ENCODE data around the gene LGALS8. TPM values are rescaled to one million over a fixed set of nuclear protein-coding genes. Genes with fewer than 3 reads are reported as not detected.
"Not testable (repeated sequence)": the region's sequence is repeated elsewhere in the genome, so short reads cannot be mapped to it uniquely, and the experiment has no call there.

LGALS8 gene
- polyA plus RNA-seq, 1 donor (not counting 4 experiments of a cell fraction or from before 2014, with no cell fraction given): 75.2 TPM

DNA sequence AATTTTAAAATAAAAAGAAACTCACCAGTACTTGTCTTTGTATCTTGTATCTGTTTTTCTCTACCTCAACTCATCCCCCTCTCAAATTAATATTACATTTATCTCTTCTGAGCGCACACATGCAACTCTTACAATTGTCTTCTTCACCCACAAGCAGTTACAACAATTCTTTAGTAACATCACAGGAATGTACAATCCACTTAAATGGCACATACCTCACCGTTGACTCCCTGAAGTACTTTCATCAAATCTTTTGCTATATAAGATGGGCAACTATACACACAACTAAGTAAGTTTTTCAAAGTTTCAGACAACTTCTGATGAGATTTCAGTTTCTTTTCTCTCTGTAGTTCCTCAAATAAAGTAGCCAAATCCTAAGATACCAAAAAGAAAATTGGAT, 52.2 kb downstream of the LGALS8 start:
- Histone ChIP-seq H4K20me1 (ENCODE audit: control insufficient read depth, extremely low read depth, insufficient read depth, low read length) (no peaks in the 10 kb centered on the region), H3K9ac (ENCODE audit: control insufficient read depth, extremely low read depth, insufficient read depth, low read length) (no peak overlapping the region), H3K36me3 (ENCODE audit: control insufficient read depth in 2 of 2, extremely low read depth in 1 of 2, insufficient read depth in 2 of 2, low read length in 2 of 2) (peaks cover 15 to 19% of the 10 kb centered on the region in 2 experiments), H3K27me3 (ENCODE audit: control insufficient read depth, extremely low read depth, insufficient read depth, low read length) (no peaks in the 10 kb centered on the region), H3K9me1 (ENCODE audit: control insufficient read depth, extremely low read depth, insufficient read depth, low read length) (no peaks in the 10 kb centered on the region), H3K79me2 (ENCODE audit: control insufficient read depth, insufficient read depth, low read length) (no peaks in the 10 kb centered on the region), H3K9me3 (ENCODE audit: control insufficient read depth, low read depth, low read length) (no peaks in the 10 kb centered on the region), H3K27ac (ENCODE audit: control insufficient read depth, insufficient read depth, low read length) (no peak overlapping the region), H3K4me1 (ENCODE audit: control insufficient read depth, extremely low read depth, insufficient read depth, low read length) (no peaks in the 10 kb centered on the region), H3K4me2 (ENCODE audit: control insufficient read depth, extremely low read depth, insufficient read depth, low read depth, low read length) (no peak overlapping the region), H2AFZ (ENCODE audit: control insufficient read depth, low read length) (no peak overlapping the region), H3K4me3 (ENCODE audit: control insufficient read depth in 2 of 3, extremely low read depth in 1 of 3, insufficient read depth in 2 of 3, low read depth in 1 of 3, low read length in 3 of 3) (no peak overlapping the region)
- TF ChIP-seq, protein P1, sequence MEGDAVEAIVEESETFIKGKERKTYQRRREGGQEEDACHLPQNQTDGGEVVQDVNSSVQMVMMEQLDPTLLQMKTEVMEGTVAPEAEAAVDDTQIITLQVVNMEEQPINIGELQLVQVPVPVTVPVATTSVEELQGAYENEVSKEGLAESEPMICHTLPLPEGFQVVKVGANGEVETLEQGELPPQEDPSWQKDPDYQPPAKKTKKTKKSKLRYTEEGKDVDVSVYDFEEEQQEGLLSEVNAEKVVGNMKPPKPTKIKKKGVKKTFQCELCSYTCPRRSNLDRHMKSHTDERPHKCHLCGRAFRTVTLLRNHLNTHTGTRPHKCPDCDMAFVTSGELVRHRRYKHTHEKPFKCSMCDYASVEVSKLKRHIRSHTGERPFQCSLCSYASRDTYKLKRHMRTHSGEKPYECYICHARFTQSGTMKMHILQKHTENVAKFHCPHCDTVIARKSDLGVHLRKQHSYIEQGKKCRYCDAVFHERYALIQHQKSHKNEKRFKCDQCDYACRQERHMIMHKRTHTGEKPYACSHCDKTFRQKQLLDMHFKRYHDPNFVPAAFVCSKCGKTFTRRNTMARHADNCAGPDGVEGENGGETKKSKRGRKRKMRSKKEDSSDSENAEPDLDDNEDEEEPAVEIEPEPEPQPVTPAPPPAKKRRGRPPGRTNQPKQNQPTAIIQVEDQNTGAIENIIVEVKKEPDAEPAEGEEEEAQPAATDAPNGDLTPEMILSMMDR (optimal IDR thresholded peaks at IDR 0.05 in 1 of 3, IDR thresholded peaks at IDR 0.05 in 1 of 3, conservative IDR thresholded peaks at IDR 0.05 in 1 of 3; ENCODE audit: extremely low read depth in 1 of 3, insufficient read depth in 2 of 3, low read length in 3 of 3): no peak
- TF ChIP-seq EZH2 (IDR thresholded peaks at IDR 0.05; ENCODE audit: low read length): no peak
- DNase-seq (ENCODE audit: low read depth, low spot score) (no peak), FAIRE-seq (no peak)
- dilution Hi-C loops (cut with MboI; ENCODE audit: extremely low pct_ligation_motif_present, low sequenced_read_pairs): no loop called here

DNA sequence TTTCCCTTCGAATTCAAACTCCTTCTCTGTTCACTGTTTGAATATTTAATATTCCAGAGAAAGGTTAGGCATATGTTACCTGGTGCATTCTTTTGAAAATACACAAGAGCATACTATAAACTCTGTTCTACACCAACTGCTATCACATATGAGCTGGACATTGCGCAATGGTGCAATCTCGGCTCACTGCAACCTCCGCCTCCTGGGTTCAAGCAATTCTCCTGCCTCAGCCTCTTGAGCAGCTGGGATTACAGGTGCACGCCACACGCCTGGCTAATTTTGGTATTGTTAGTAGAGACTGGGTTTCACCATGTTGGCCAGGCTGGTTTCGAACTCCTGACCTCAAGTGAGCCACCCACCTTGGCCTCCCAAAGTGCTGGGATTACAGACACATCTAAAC, 53.3 kb downstream of the LGALS8 start:
- H3K36me3 ChIP-seq (ENCODE audit: control insufficient read depth in 2 of 2, extremely low read depth in 1 of 2, insufficient read depth in 2 of 2, low read length in 2 of 2): peaks cover 16 to 17% of the 10 kb centered on the region in 2 experiments
- FAIRE-seq; H3K4me2 ChIP-seq (ENCODE audit: control insufficient read depth, extremely low read depth, insufficient read depth, low read depth, low read length); H3K27me3 ChIP-seq (ENCODE audit: control insufficient read depth, extremely low read depth, insufficient read depth, low read length); H2AFZ ChIP-seq (ENCODE audit: control insufficient read depth, low read length); H3K9ac ChIP-seq (ENCODE audit: control insufficient read depth, extremely low read depth, insufficient read depth, low read length); H3K9me3 ChIP-seq (ENCODE audit: control insufficient read depth, low read depth, low read length); dilution Hi-C loops (cut with MboI; ENCODE audit: extremely low pct_ligation_motif_present, low sequenced_read_pairs); H3K79me2 ChIP-seq (ENCODE audit: control insufficient read depth, insufficient read depth, low read length); H3K9me1 ChIP-seq (ENCODE audit: control insufficient read depth, extremely low read depth, insufficient read depth, low read length); H4K20me1 ChIP-seq (ENCODE audit: control insufficient read depth, extremely low read depth, insufficient read depth, low read length); H3K27ac ChIP-seq (ENCODE audit: control insufficient read depth, insufficient read depth, low read length); DNase-seq (ENCODE audit: low read depth, low spot score); H3K4me1 ChIP-seq (ENCODE audit: control insufficient read depth, extremely low read depth, insufficient read depth, low read length); H3K4me3 ChIP-seq (ENCODE audit: control insufficient read depth in 2 of 3, extremely low read depth in 1 of 3, insufficient read depth in 2 of 3, low read depth in 1 of 3, low read length in 3 of 3): not testable (repeated sequence)

DNA sequence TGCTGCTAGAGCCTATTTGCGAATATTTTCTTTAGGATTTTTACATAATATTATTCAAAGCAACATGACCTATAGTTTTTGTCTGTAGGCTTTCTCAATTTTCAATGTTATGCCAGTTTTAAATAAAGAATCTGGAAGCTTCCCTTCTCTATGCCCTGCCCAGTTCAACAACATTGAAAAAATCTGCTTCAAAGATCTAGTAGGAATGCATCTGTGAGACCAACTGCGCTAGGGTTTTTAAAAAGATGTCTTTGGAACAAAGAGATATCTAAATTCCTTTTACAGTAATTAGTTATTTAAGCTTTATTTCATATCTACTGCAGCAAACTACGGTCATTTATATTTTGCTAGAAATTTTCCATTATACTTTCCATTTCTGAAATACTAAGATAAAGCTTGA, 54.9 kb downstream of the LGALS8 start:
- no peak for TF ChIP-seq EZH2 (IDR thresholded peaks at IDR 0.05; ENCODE audit: low read length)
- TF ChIP-seq, protein P1 (optimal IDR thresholded peaks at IDR 0.05 in 1 of 3, IDR thresholded peaks at IDR 0.05 in 1 of 3, conservative IDR thresholded peaks at IDR 0.05 in 1 of 3; ENCODE audit: extremely low read depth in 1 of 3, insufficient read depth in 2 of 3, low read length in 3 of 3): no peak
- no peaks in the 10 kb centered on the region for H3K79me2 ChIP-seq (ENCODE audit: control insufficient read depth, insufficient read depth, low read length)
- H3K4me1 ChIP-seq (ENCODE audit: control insufficient read depth, extremely low read depth, insufficient read depth, low read length): no peaks in the 10 kb centered on the region
- FAIRE-seq (no peak), DNase-seq (ENCODE audit: low read depth, low spot score) (no peak)
- H3K27me3 ChIP-seq (ENCODE audit: control insufficient read depth, extremely low read depth, insufficient read depth, low read length): no peaks in the 10 kb centered on the region
- H3K27ac ChIP-seq (ENCODE audit: control insufficient read depth, insufficient read depth, low read length): no peak overlapping the region
- no peak overlapping the region for H3K4me2 ChIP-seq (ENCODE audit: control insufficient read depth, extremely low read depth, insufficient read depth, low read depth, low read length)
- no peak overlapping the region for H3K9ac ChIP-seq (ENCODE audit: control insufficient read depth, extremely low read depth, insufficient read depth, low read length)
- peaks cover 11 to 18% of the 10 kb centered on the region in 2 experiments for H3K36me3 ChIP-seq (ENCODE audit: control insufficient read depth in 2 of 2, extremely low read depth in 1 of 2, insufficient read depth in 2 of 2, low read length in 2 of 2)
- no peaks in the 10 kb centered on the region for H4K20me1 ChIP-seq (ENCODE audit: control insufficient read depth, extremely low read depth, insufficient read depth, low read length)
- H3K9me3 ChIP-seq (ENCODE audit: control insufficient read depth, low read depth, low read length): no peaks in the 10 kb centered on the region
- dilution Hi-C loops (cut with MboI; ENCODE audit: extremely low pct_ligation_motif_present, low sequenced_read_pairs): no loop called here
- no peaks in the 10 kb centered on the region for H3K9me1 ChIP-seq (ENCODE audit: control insufficient read depth, extremely low read depth, insufficient read depth, low read length)
- H2AFZ ChIP-seq (ENCODE audit: control insufficient read depth, low read length): no peak overlapping the region
- no peak overlapping the region for H3K4me3 ChIP-seq (ENCODE audit: control insufficient read depth in 2 of 3, extremely low read depth in 1 of 3, insufficient read depth in 2 of 3, low read depth in 1 of 3, low read length in 3 of 3)

DNA sequence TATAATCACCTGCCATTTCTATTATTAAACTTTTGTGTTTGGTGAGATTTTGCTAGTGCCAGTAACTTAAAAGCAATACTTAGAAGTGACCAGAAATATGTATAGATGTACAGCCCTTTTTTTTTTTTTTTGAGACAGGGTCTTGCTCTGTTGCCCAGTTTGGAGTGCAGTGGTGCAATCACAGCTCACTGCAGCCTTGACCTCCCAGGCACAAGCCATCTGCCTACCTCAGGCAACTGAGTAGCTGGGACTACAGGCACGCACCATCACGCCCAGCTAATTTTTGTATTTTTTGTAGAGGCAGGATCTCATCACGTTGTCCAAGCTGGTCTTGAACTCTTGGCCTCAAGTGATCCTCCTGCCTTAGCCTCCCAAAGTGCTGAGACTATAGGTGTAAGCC, 56.6 kb downstream of the LGALS8 start:
- H3K4me2 ChIP-seq (ENCODE audit: control insufficient read depth, extremely low read depth, insufficient read depth, low read depth, low read length); H3K4me3 ChIP-seq (ENCODE audit: control insufficient read depth in 2 of 3, extremely low read depth in 1 of 3, insufficient read depth in 2 of 3, low read depth in 1 of 3, low read length in 3 of 3); dilution Hi-C loops (cut with MboI; ENCODE audit: extremely low pct_ligation_motif_present, low sequenced_read_pairs); H3K9me1 ChIP-seq (ENCODE audit: control insufficient read depth, extremely low read depth, insufficient read depth, low read length); H3K9me3 ChIP-seq (ENCODE audit: control insufficient read depth, low read depth, low read length); H3K9ac ChIP-seq (ENCODE audit: control insufficient read depth, extremely low read depth, insufficient read depth, low read length); H4K20me1 ChIP-seq (ENCODE audit: control insufficient read depth, extremely low read depth, insufficient read depth, low read length); H3K4me1 ChIP-seq (ENCODE audit: control insufficient read depth, extremely low read depth, insufficient read depth, low read length); FAIRE-seq; H3K79me2 ChIP-seq (ENCODE audit: control insufficient read depth, insufficient read depth, low read length); DNase-seq (ENCODE audit: low read depth, low spot score); H2AFZ ChIP-seq (ENCODE audit: control insufficient read depth, low read length); H3K27me3 ChIP-seq (ENCODE audit: control insufficient read depth, extremely low read depth, insufficient read depth, low read length); H3K27ac ChIP-seq (ENCODE audit: control insufficient read depth, insufficient read depth, low read length): not testable (repeated sequence)
- peaks cover 10 to 23% of the 10 kb centered on the region in 2 experiments for H3K36me3 ChIP-seq (ENCODE audit: control insufficient read depth in 2 of 2, extremely low read depth in 1 of 2, insufficient read depth in 2 of 2, low read length in 2 of 2)
